HG03354 (cell line): ENCODE measurements around the gene RAD23A.

Experiments used
- ATAC-seq: cut with Tn5 transposase; IDR thresholded peaks from one replicate; pipeline ENCODE4 v1.9.1; 2021; ENCODE audit warnings: mild to moderate bottlenecking; ENCODE audit not compliant: unreplicated experiment, poor library complexity, severe bottlenecking

RAD23A gene

DNA sequence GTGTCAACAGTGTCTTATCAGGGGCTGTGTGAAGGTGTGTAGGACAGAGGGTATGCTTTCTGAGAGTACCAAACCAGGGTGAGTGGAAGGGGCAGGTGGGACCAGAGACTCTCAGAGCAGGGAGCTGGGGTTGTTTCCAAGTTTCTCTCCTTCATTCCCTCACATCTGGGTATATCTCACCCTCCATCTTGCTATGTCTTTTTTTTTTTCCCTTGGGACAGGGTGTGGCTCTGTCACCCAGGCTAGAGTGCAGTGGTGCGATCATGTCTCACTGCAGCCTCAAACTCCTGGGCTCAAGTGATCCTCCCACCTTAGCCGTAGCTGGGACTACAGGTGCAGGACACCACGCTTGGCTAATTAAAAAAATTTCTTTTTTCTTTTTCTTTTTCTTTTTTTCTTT, 34.3 kb downstream of the RAD23A start:
- no peak for ATAC-seq

DNA sequence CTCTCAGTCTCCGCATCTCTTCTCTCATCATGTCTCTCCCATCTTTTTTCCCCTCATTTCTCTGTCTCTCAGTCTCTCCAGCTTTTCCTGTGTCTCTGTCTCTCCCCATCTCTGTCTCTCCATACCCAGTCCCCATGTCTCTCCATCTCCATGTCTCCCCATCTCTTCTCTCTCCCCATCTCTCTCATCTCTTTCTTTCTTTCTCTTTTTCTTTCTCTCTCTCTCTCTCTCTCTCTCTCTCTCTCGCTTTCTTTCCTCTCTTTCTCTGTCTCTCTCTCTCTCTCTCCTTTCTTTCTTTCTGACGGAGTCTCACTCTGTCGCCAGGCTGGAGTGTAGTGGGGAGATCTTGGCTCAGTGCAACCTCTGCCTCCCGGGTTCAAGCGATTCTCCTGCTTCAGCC, 37.0 kb downstream of the RAD23A start:
- no peak for ATAC-seq

DNA sequence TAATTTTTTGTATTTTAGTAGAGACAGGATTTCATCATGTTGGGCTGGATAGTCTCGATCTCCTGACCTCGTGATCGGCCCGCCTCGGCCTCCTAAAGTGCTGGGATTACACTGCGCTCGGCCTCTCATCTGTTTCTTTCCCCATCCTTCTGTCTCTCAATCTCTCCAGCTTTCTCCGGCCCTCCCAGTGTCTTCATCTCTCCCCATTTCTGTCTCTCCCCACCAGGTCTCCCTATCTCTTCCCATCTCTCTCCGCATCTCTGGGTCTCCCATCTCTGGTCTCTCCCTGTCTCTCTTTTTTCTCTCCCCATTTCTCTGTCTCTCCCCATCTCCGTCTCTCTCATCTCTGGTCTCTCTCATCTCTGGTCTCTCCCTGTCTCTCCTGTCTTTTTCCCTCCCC, 37.4 kb downstream of the RAD23A start:
- ATAC-seq, result no peak

DNA sequence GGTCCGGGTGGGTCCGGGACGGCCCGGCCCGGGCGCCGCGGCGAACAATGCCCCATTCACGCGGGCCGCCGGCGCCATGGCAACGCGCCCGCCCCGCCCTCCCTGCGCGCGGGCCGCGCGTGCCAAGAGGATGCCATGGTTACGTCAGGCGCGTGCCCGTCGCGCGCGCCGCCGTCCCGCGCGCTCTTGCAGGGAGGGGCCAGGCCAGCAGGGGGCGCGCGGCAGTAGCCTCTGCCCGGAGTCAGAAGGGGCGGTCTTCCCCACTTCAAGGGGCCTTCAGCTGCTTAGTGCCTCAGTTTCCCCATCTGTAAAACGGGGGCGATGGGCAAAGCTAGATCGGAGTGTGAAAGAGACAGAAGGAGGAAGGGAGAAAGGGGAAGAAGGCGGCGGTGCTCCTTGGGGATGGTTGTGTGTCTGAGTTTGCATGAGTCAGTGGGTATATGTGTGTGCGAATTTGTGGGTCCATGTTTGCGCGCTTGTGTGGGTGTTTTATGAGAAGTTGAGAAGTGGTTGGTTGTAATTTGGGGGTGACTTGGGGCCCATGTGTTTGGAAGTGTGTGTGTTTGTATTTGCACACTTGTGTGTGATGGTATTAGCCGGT, 38.0 kb downstream of the RAD23A start:
- ATAC-seq, result no peak

DNA sequence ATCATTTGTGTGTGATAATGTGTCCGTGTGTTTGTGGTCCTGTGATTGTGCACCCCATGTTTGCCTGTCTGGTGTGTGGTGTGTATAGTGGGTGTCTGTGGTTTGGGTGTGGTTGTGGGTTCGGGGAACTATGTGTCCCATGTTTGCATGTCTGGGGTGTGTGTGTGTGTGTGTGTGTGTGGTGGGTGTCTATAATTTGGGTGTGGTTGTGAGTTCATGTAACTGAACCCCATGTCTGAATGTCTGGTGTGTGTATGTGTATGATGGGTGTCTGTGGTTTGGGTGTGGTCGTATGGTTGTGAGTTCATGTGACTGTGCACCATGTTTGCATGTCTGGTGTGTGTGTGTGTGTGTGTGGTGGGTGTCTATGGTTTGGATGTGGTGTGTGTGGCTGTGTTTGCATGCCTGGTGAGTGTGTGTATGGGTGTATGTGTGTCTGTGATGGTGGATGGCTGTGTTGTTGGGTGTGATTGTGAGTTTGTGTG, 38.5 kb downstream of the RAD23A start:
- ATAC-seq, result no peak

DNA sequence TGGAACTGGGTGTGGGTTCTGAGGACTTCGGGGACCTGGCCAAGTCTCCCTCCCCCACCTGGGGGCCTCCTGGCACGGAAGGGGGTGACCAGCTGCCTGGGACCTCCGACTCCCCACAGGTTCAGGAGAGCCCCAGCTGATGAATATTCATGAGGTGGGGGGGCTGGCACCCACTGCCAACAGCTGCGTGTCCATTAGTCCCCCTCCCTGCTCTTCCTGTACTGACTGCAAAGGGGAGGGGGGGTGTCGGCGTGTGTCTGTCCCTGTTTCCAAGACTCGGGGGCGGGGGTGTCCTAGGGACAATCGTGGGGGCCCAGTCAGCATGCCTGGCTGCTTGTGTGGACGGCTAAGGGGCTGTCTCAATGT, 39.0 kb downstream of the RAD23A start:
- ATAC-seq, result no peak

DNA sequence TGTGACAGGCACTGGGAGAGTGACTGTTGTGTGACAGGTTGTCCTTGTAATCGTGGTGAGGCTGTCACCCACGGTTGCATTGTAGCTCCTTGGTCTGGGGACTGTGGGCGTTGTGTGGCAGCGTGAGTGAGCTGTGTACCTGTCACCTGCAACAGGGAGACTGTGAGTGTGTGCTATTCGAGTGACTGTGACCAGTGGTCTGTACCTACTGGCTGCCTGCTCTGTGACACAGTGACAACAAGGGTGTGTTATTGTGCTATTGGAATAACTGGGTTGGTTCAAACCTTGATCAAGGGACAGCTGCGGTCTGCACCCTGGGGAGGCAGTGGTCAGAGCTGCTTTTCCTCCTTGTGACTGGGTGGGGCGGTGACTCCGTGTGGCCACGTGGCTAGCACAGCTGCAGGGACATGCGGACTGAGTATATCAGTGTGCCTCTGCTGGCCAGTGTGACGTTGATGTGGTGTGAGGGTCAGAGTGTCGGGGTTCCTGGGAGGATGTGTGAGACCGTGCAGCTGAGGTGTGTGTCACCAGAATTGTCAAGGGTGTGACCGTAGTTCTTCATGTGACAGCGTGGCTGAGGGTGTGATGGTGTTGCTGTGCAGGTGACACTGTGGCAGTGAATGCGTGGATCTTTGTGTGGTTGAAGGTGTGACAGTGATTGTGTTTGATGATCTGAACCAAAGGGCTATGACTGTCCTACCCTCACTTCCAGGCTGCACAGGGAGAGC, 39.6 kb downstream of the RAD23A start:
- ATAC-seq, result no peak

DNA sequence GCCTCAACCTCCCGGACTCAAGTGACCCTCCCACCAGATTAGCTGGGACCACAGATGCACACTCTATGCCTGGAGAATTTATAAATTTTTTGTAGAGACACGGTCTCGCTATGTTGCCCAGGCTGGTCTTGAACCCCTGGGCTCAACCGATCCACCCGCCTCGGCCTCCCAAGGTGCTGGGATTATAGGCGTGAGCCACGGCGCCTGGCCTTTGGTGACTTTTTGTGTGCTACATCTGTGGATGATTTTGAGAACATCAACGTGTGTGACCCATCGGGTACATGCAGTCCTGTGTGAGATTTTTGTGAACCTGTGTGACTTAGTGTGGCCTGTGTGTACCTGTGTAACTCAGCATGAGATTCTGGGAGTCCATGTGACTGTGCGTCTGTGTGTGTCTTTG, 41.1 kb downstream of the RAD23A start:
- ATAC-seq, result no peak

DNA sequence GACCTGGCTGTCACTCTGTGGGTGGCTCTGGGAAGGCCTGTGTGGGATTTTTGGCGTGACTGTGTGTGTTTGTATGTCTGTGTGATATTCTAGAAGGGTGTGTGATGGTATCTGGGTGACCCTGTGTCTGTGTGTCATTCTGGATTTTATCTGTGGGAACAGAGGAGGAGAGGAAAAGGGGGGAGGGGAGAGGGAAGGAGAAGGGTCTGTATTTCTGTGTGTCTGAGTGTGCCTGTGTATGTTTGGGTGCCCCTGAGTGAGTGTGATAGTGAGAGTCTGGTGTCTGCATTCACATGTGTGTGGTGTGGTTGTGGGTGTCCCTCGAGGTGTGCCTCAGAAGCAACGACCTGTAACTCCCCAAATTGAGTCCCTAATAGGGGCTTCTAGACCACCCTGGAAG, 41.5 kb downstream of the RAD23A start:
- ATAC-seq, result no peak

DNA sequence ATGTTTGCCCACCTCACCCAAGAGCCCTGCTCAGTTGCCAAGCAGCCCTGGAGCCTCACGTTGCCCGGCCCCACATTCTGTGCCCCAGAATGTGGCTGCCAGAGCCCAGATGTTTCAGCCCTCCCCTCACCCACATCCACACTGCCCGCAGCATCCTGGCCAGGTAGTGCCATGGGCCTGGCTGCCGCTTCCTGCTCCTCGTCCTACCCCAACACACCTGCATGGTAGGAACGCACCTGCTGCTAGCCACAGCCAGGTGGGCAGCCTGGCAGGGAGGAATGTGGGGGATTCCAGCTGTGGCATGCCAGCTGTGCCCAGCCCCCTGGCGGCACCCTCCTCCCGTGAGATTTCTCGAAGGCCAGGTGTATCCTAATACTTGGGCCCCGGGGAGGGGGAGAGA, 42.1 kb downstream of the RAD23A start:
- ATAC-seq, result no peak

DNA sequence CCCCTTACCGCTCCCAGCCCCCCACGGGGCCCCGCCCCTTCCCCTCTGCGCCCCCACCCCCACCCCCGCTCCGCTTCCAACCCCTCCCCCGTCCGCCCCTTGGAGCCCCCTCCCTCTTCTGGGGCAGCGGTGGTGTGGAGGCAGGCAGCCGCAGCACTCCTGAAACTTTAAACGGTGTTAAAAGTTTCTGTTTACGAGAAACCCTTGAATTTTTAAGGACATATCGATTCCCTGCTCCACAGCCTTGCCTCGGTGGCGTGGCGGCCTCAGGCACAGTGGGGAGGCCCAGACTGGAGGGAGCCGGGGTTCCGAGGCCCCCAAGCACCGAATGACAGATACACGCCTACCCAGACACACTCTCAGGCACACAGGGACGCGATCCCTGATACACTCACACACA, 44.8 kb downstream of the RAD23A start:
- no peak for ATAC-seq

DNA sequence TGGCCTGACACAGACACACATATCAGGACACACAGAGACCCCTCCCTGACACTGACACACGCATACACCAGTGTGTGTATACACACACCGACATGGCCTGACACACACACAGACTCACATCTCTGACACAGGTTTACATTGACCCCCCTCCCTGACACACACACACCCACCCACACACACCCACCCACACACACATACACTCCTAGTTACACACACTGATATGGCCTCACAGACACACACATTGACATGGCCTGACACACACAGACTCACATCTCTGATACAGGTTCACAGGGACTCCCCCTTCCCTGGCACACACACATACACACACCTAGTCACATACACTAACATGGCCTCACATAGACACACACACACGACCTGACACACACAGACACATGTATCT, 45.2 kb downstream of the RAD23A start:
- no peak for ATAC-seq

DNA sequence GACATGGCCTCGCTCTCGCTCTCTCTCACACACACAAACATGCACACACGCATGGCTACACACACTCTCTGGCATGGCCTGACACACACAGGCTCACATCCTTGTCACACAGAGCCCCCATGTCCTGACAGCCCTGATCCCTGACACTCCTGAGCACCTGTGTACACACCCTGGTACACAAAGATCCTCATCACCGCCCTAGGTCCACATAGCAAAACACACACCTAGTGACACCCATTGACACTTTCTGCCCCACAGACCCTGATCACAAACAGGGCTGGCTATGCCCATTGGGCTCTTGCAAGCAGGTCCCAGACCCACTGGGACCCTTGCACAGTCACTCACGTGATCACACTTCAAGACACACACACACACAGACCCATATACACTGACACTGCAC, 45.6 kb downstream of the RAD23A start:
- ATAC-seq, result no peak

DNA sequence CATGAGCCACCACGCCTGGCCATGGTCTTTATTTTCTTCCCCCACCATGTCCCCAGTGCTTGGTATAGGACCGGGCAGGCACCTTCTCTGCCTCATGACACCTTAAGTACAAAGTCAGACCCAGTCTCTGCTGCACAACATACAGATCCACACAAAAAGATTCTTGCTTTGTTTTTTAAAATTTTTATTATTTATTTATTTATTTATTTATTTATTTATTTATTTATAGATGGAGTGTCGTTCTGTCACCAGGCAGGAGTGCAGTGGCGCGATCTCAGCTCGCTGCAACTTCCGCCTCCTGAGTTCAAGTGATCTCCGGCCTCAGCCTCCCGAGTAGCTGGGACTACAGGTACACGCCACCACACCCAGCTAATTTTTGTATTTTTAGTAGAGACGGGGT, 47.1 kb downstream of the RAD23A start:
- ATAC-seq, result no peak

DNA sequence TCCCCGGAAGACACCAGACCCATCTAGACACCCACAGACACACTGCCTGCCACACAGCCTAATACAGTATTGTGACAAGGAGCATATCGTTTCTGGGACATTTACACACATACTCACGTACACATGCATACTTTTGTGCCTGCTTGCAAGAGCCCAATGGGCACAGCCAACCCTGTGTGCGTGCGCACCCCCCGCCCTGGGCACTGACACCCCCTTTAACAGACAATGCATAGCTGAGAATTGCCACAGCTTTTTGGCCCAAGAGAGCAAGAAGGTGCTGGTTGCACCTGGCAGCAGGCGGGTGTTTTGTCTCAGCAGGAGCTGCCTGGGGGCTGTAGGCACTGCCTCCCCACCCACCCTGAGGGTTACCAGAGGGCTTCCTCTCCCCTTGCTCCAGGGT, 47.9 kb downstream of the RAD23A start:
- no peak for ATAC-seq

DNA sequence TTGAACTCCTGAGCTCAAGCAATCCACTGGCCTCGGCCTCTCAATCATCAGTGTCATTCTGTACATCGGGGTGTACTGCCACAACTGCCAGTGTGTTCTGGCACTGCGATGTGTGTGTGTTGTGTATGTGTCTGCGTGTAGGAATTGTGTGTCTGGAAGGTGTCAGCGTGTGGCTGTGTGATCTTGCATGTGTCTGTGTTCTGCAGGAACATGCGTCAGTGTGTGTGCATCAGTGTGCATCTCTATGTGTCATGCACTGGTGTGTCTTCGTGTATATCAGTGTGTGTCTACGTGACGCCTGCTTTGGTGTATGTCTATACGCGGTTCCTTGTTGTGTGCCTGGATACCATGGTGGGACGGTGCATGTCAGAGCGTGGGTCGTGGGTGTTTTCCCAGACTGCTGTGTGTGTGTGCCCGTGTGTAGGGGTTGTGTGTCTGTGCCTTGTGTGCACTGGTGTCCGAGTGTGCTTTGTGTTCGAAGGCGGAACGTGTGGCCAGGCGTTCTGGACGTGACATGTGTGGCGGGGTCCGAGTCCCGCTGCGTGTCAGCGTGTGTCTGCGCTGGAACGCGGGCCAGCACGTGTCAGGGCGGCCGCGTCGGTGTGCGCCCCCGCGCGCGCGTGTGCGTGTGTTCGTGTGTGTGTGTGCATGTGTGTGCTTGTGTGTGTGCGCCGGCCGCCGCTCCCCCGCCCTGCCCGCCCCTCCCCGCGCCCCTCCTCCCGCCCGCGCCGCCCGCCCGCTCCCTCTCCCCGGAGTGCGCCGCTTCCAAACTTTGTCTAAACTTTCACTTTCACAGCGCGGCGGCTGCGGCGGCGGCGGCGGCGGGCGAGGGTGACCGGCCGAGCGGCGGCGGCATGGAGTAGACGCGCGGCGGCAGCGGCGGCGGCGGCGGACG, 49.3 kb downstream of the RAD23A start, which contains the start of gene NFIX:
TSS of gene NFIX (plus strand) at position 775 of the 895 bp plus-strand sequence. CDS start 363 bp downstream, outside the sequence.
- no peak for ATAC-seq

DNA sequence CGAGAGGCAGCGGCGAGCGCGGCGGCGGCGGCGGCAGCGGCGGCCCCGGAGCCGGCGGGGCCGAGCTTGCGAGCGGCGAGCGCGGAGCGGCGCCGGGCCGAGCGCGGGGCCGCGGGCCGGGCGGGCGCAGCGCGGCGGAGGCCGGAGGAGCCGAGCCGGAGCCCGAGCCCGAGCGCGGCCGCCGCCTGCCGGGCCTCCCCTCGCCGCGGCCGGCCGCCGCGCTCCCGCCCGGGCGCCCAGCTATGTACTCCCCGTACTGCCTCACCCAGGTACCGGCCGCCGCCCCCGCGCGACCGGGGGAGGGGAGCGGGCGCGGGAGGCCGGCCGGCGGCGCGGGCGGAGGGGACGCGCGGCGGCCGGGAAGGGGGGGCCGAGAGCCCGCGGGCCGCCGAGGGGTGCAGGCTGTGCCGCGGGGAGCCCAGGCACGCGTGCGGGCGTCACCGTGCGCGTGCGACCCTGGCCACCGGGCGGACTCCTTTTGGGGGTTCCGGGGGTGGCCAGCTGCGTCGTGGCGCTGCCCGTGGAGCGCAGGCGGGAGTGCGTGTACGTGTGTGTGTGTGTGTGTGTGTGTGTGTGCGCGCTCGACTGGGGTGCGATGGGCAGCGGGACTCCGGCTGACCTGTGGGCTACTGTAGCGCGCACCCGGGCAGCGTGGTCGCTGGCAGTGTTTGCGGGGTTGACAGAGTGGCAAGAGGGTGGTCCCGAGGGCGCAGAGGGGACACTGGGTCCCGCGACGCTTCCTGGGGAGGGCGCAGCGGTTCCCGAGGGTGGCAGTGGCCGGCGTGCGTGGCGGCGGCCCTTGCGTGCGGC, 50.1 kb downstream of the RAD23A start:
- ATAC-seq, result no peak

DNA sequence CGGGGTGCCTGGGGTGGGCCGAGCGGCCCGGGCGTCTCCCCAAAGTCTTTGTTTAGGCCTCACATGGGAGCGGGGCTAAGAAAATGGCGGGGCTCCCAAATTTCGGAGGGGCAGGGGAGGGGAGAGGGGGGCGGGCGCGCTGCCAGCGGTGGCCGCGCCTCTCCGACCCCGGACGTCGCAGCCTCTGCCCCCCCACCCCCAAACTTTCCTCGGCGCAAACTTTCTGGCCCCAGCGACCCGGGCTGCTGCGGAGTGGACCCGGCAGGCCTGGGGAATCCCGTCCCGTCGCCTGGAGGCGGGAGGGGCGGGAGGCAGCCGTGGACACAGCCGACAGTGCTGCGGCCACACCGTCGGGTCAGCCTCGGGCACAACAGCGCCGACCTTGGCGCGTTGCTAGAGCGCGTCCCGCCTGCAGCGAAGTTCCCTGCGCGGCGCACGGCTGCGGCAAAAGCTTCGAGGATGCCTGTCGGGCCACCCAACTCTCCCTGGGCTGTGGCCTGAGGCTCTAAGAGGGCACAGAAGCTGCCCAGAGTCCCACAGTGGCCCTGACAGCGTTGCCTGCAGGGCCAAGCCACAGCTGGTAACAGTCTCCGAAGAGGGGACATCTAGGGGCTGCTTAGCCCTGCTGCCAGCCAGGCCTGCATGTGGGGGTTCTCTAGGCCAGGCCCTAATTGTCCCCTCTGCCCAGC, 50.9 kb downstream of the RAD23A start:
- ATAC-seq, result no peak
